HepG2 (cell line): ENCODE measurements around the gene OTULINL. TPM values are rescaled to one million over a fixed set of nuclear protein-coding genes. Genes with fewer than 3 reads are reported as not detected.

Source experiments
- ATAC-seq: fragments of 200-7000 bp; cut with Tn5 transposase; 3 replicates; pipeline ENCODE4 v1.9.1; 2020; ENCODE audit warnings: mild to moderate bottlenecking, moderate library complexity
- BruUV-seq: library from RNA; stranded (reverse); fragments of 400-500 nt; replicated peaks from 2 replicates; lab custom pipeline; 2021; lab: Mats Ljungman, UMichigan
- CTCF ChIA-PET: fragments of 300-600 bp; formaldehyde crosslinking; extraction: SDS; loops from one replicate; lab custom pipeline; 2021; ENCODE audit warnings: low total read pairs, inconsistent platforms, low intra/inter-chr PET ratio; lab: Yijun Ruan, JAX
- POLR2A ChIA-PET: fragments of 350-600 bp; sonication (Branson Sonifier 250); formaldehyde crosslinking; loops from one replicate; lab custom pipeline; 2020; ENCODE audit warnings: antibody characterized with exemption, inconsistent platforms; lab: Yijun Ruan, JAX
- DNase-seq: peaks from one replicate; pipeline ENCODE4 v3.0.0-alpha.2; 2015; ENCODE audit warnings: low spot score
- FAIRE-seq: peaks from 3 replicates; lab custom pipeline; 2011; peaks lifted over from hg19 to GRCh38; lab: Jason Lieb, UNC
- H2AFZ ChIP-seq: one replicate; pipeline ENCODE4 v1.6.1; 2011; ENCODE audit warnings: low read length, inconsistent platforms
- H3K27ac ChIP-seq: fragments of 300-600 bp; 3 replicates; pipeline ENCODE4 v1.8.0; 2011; ENCODE audit warnings: mixed run types, mild to moderate bottlenecking, mixed read lengths, low read length, inconsistent platforms; ENCODE audit not compliant: insufficient read depth; ENCODE audit errors: extremely low read length
- H3K27me3 ChIP-seq, 2 experiments: fragments of 200-600 bp in 1 of 2; 2 replicates in 1 of 2; 3 replicates in 1 of 2; pipeline versions ENCODE4 v1.6.0 to v1.8.0; 2011; ENCODE audit warnings: low read length in 2 of 2, mild to moderate bottlenecking in 2 of 2, moderate library complexity in 2 of 2, inconsistent platforms in 1 of 2; ENCODE audit not compliant: insufficient read depth in 2 of 2, control insufficient read depth in 1 of 2
- H3K36me3 ChIP-seq, 2 experiments: fragments of 200-600 bp in 1 of 2; replicated peaks in 1 of 2; 2 replicates in 1 of 2; 3 replicates in 1 of 2; pipeline versions ENCODE4 v1.5.1 to v1.8.0; 2011; ENCODE audit warnings: low read length in 2 of 2, inconsistent platforms in 1 of 2; ENCODE audit not compliant: insufficient read depth in 2 of 2, control insufficient read depth in 1 of 2
- H3K4me1 ChIP-seq: 2 replicates; pipeline ENCODE4 v1.5.1; 2012; ENCODE audit warnings: low read length, inconsistent platforms; ENCODE audit not compliant: insufficient read depth
- H3K4me2 ChIP-seq: 2 replicates; pipeline ENCODE4 v1.6.0; 2011; ENCODE audit warnings: low read depth, low read length, inconsistent platforms
- H3K4me3 ChIP-seq, 3 experiments: fragments of 200-600 bp in 1 of 3; sonication (generic), shearing (Covaris generic) in 1 of 3; replicated peaks in 1 of 3; 2 replicates each; pipeline ENCODE4 v1.5.1; 2011 to 2016; ENCODE audit warnings: low read length in 3 of 3, inconsistent platforms in 2 of 3, low read depth in 2 of 3, mild to moderate bottlenecking in 2 of 3, control low read depth in 1 of 3, mixed read lengths in 1 of 3; ENCODE audit not compliant: insufficient read depth in 1 of 3
- H3K79me2 ChIP-seq: one replicate; pipeline ENCODE4 v1.6.1; 2011; ENCODE audit warnings: low read length, inconsistent platforms; ENCODE audit not compliant: insufficient read depth
- H3K9ac ChIP-seq: 2 replicates; pipeline ENCODE4 v1.6.0; 2011; ENCODE audit warnings: mild to moderate bottlenecking, low read depth, low read length, inconsistent platforms; ENCODE audit not compliant: insufficient read depth
- H3K9me3 ChIP-seq: 2 replicates; pipeline ENCODE4 v1.5.1; 2012; ENCODE audit warnings: mild to moderate bottlenecking, low read length
- H4K20me1 ChIP-seq: 2 replicates; pipeline ENCODE4 v1.6.0; 2011; ENCODE audit warnings: inconsistent platforms, mild to moderate bottlenecking, low read length, moderate library complexity; ENCODE audit not compliant: insufficient read depth
- ARHGAP35 ChIP-seq: sonication (generic); formaldehyde crosslinking; IDR thresholded peaks from 2 replicates; pipeline ENCODE4 v1.9.0; 2022; ENCODE audit warnings: mild to moderate bottlenecking, inconsistent platforms, moderate library complexity, missing genetic modification reagents, borderline replicate concordance
- CENPBD1 ChIP-seq: sonication (generic); formaldehyde crosslinking; IDR thresholded peaks from 2 replicates; pipeline ENCODE4 v1.8.0; 2022; ENCODE audit warnings: missing genetic modification reagents, low read depth, mild to moderate bottlenecking, borderline replicate concordance
- FIP1L1 ChIP-seq: fragments of 200-400 bp; formaldehyde crosslinking; IDR thresholded peaks from 2 replicates; pipeline ENCODE4 v1.6.1; 2018; ENCODE audit warnings: low read depth, mild to moderate bottlenecking, low read length, moderate library complexity, borderline replicate concordance; ENCODE audit not compliant: insufficient read depth
- KDM5A ChIP-seq: fragments of 200-600 bp; sonication (generic); IDR thresholded peaks from 2 replicates; pipeline ENCODE4 v1.7.0; 2018; ENCODE audit warnings: antibody characterized with exemption, mild to moderate bottlenecking, low read length, borderline replicate concordance
- MAFF ChIP-seq: IDR thresholded peaks from 2 replicates; pipeline ENCODE4 v1.6.1; 2011; ENCODE audit warnings: low read depth, low read length, improper control_type of control experiment
- POGZ ChIP-seq: sonication (generic); formaldehyde crosslinking; IDR thresholded peaks from 2 replicates; pipeline ENCODE4 v1.4.0; 2020; ENCODE audit warnings: mild to moderate bottlenecking, missing genetic modification reagents
- POLR2G ChIP-seq: fragments of 200-400 bp; formaldehyde crosslinking; IDR thresholded peaks from 2 replicates; pipeline ENCODE4 v1.6.1; 2018; ENCODE audit warnings: mild to moderate bottlenecking, low read depth, low read length, moderate library complexity
- SCMH1 ChIP-seq: sonication (generic); formaldehyde crosslinking; IDR thresholded peaks from 2 replicates; pipeline ENCODE4 v1.9.0; 2021; ENCODE audit warnings: missing genetic modification reagents, mild to moderate bottlenecking, borderline replicate concordance
- STAT5B ChIP-seq: sonication (generic); formaldehyde crosslinking; IDR thresholded peaks from 2 replicates; pipeline ENCODE4 v1.4.0; 2020; ENCODE audit warnings: missing genetic modification reagents
- SYNCRIP ChIP-seq: fragments of 200-400 bp; formaldehyde crosslinking; IDR thresholded peaks from 2 replicates; pipeline ENCODE4 v1.6.1; 2018; ENCODE audit warnings: mild to moderate bottlenecking, low read depth, low read length; ENCODE audit not compliant: insufficient read depth
- YEATS2 ChIP-seq: sonication (generic); formaldehyde crosslinking; IDR thresholded peaks from 2 replicates; pipeline ENCODE4 v1.4.0; 2020; ENCODE audit warnings: missing genetic modification reagents, borderline replicate concordance
- ZNF18 ChIP-seq: sonication (generic); formaldehyde crosslinking; IDR thresholded peaks from 2 replicates; pipeline ENCODE4 v1.8.0; 2022; ENCODE audit warnings: mild to moderate bottlenecking, missing genetic modification reagents; ENCODE audit not compliant: insufficient replicate concordance
- ZNF562 ChIP-seq: sonication (generic); formaldehyde crosslinking; IDR thresholded peaks from 2 replicates; pipeline ENCODE4 v1.8.0; 2022; ENCODE audit warnings: missing genetic modification reagents, borderline replicate concordance
- ZNF567 ChIP-seq: sonication (generic); formaldehyde crosslinking; IDR thresholded peaks from 2 replicates; pipeline ENCODE4 v1.8.1; 2023; ENCODE audit warnings: mild to moderate bottlenecking, missing genetic modification reagents, borderline replicate concordance
- ZNF660 ChIP-seq: sonication (generic); formaldehyde crosslinking; IDR thresholded peaks from 2 replicates; pipeline ENCODE4 v1.5.1; 2020; ENCODE audit warnings: mild to moderate bottlenecking, low read depth, missing genetic modification reagents, borderline replicate concordance
- WGBS: methylation state at CpG from one replicate; pipeline ENCODE4 v1.1.6; 2017; ENCODE audit warnings: low lambda C conversion rate; 5-methylcytosine and 5-hydroxymethylcytosine counted together
- in situ Hi-C: cut with HindIII; loops from 2 replicates; pipeline ENCODE4 v1.10.0; 2017; ENCODE audit warnings: low pct_unique_long_range_greater_than_20kb; ENCODE audit not compliant: extremely low pct_ligation_motif_present
- intact Hi-C: fragments of 100-400 bp; cut with micrococcal nuclease; formaldehyde crosslinking; loops from one replicate; pipeline ENCODE4 v1.10.0; 2022; ENCODE audit not compliant: unreplicated experiment
- polyA plus RNA-seq, 8 experiments: library from polyadenylated mRNA; depleted of rRNA in 3 of 8; stranded (reverse) in 7 of 8; unstranded in 1 of 8; fragments of >200 nt; fragmentation: Illumina TruSeq in 4 of 8; extraction: Trizol in 4 of 8; gene quantifications; 2 replicates each; pipeline versions ENCODE4 v1.2.1 to v1.2.3, GENCODE V29; 2011 to 2016; ENCODE audit warnings: low read depth in 4 of 8, missing spikeins in 1 of 8, mixed read lengths in 1 of 8; ENCODE audit not compliant: insufficient read depth in 1 of 8
- total RNA-seq, 5 experiments: library from RNA; depleted of rRNA; stranded (reverse); fragments of >200 nt; fragmentation: Illumina TruSeq; extraction: Trizol; gene quantifications; 2 replicates each; pipeline ENCODE4 v1.2.3, GENCODE V29; 2016; ENCODE audit warnings: low read depth in 1 of 5
- TF ChIP-seq, protein P1 (sequence below): IDR thresholded peaks from 2 replicates; pipeline ENCODE4 v1.4.0; 2020; ENCODE audit warnings: mild to moderate bottlenecking, missing genetic modification reagents
- TF ChIP-seq, protein P2 (sequence below): sonication (generic); formaldehyde crosslinking; IDR thresholded peaks from 2 replicates; pipeline ENCODE4 v1.5.0; 2020; ENCODE audit warnings: mild to moderate bottlenecking, missing genetic modification reagents

OTULINL gene
- total and polyA plus RNA-seq, 2 of the 13 experiments (the other 11 are each of a cell fraction or from before 2014, with no cell fraction given) = 0.04 to 0.40 TPM

- no peak for TF ChIP-seq ZNF567 (CRISPR knock-in tag)
- no peak for TF ChIP-seq STAT5B (CRISPR knock-in tag)
- TF ChIP-seq YEATS2 (CRISPR knock-in tag) = no peak
- TF ChIP-seq CENPBD1 = no peak
- TF ChIP-seq MAFF = no peak
- no peak for TF ChIP-seq ZNF562 (CRISPR knock-in tag)
- TF ChIP-seq ARHGAP35 (CRISPR knock-in tag) = no peak
- TF ChIP-seq SCMH1 = no peak
- TF ChIP-seq, protein P1, sequence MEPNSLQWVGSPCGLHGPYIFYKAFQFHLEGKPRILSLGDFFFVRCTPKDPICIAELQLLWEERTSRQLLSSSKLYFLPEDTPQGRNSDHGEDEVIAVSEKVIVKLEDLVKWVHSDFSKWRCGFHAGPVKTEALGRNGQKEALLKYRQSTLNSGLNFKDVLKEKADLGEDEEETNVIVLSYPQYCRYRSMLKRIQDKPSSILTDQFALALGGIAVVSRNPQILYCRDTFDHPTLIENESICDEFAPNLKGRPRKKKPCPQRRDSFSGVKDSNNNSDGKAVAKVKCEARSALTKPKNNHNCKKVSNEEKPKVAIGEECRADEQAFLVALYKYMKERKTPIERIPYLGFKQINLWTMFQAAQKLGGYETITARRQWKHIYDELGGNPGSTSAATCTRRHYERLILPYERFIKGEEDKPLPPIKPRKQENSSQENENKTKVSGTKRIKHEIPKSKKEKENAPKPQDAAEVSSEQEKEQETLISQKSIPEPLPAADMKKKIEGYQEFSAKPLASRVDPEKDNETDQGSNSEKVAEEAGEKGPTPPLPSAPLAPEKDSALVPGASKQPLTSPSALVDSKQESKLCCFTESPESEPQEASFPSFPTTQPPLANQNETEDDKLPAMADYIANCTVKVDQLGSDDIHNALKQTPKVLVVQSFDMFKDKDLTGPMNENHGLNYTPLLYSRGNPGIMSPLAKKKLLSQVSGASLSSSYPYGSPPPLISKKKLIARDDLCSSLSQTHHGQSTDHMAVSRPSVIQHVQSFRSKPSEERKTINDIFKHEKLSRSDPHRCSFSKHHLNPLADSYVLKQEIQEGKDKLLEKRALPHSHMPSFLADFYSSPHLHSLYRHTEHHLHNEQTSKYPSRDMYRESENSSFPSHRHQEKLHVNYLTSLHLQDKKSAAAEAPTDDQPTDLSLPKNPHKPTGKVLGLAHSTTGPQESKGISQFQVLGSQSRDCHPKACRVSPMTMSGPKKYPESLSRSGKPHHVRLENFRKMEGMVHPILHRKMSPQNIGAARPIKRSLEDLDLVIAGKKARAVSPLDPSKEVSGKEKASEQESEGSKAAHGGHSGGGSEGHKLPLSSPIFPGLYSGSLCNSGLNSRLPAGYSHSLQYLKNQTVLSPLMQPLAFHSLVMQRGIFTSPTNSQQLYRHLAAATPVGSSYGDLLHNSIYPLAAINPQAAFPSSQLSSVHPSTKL = no peak
- TF ChIP-seq, all 625 proteins: peak for 0
Observed at GRCh38 chr5:14595189-14595588, 13.6 kb downstream of the OTULINL start (continued).

DNA sequence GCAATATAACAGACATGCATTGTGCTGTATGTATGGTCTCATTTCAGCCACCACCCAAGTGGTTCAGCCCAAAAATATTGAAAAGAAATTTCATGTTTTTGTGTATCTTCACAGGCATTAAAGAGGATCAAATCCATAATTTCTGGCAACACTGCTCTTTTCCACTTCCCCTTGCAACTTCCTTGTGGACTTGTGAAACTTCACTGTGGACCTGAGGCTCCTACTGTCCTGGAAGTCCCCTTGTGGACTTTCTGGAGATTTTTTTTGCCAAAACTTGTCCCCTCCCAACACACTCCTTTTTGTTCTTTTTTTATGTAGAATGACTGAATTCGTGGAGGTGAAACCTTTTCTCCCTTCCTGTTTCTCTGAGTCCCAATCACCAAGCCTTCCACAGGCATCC, 14.3 kb downstream of the OTULINL start:
- ATAC-seq (no peak), FAIRE-seq (no peak), DNase-seq (no peak)
- H3K9me3 ChIP-seq = no peaks in the 10 kb centered on the region
- ChIA-PET CTCF (no interaction called here), POLR2A (no interaction called here)
- H3K79me2 ChIP-seq = no peaks in the 10 kb centered on the region
- 11% methylated on average over 1 of the region's 1 CpG for WGBS
- H3K27me3 ChIP-seq = no peaks in the 10 kb centered on the region
- no peaks in the 10 kb centered on the region for H4K20me1 ChIP-seq
- H3K4me2 ChIP-seq = no peak overlapping the region
- no peak overlapping the region for H3K27ac ChIP-seq
- in situ Hi-C loops (no loop called here), intact Hi-C loops (no loop called here)
- H3K4me3 ChIP-seq = no peak overlapping the region
- H3K36me3 ChIP-seq = no peaks in the 10 kb centered on the region
- H3K4me1 ChIP-seq = peaks cover 9% of the 10 kb centered on the region
- H3K9ac ChIP-seq = no peak overlapping the region
- H2AFZ ChIP-seq = no peak overlapping the region
- no TSS peak for BruUV-seq
- TF ChIP-seq POLR2G (no peak), SYNCRIP (no peak), POGZ (CRISPR knock-in tag) (no peak), ZNF18 (CRISPR knock-in tag) (no peak), ZNF660 (CRISPR knock-in tag) (no peak), KDM5A (no peak), FIP1L1 (no peak)
- TF ChIP-seq, protein P2, sequence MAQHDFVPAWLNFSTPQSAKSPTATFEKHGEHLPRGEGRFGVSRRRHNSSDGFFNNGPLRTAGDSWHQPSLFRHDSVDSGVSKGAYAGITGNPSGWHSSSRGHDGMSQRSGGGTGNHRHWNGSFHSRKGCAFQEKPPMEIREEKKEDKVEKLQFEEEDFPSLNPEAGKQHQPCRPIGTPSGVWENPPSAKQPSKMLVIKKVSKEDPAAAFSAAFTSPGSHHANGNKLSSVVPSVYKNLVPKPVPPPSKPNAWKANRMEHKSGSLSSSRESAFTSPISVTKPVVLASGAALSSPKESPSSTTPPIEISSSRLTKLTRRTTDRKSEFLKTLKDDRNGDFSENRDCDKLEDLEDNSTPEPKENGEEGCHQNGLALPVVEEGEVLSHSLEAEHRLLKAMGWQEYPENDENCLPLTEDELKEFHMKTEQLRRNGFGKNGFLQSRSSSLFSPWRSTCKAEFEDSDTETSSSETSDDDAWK (CRISPR knock-in tag) = no peak
